ENCODE results near the gene IL2RA. TPM values are rescaled to one million over a fixed set of nuclear protein-coding genes. Genes with fewer than 3 reads are reported as not detected.
A peak's percentile ranks its signal among the peaks of the same experiment; 100 is the strongest.
"Not testable (repeated sequence)": the region's sequence is repeated elsewhere in the genome, so short reads cannot be mapped to it uniquely, and the experiment has no call there.

The IL2RA gene
- polyA plus RNA-seq (ENCODE audit: insufficient read length), result 0.05 TPM
- long read RNA-seq, donor 1, result 0 reads
- long read RNA-seq, donor 2, result 0 reads
- long read RNA-seq, donor 3, result 0 reads
- long read RNA-seq, donor 4, result 0 reads
- long read RNA-seq, donor 5, result 0 reads
- long read RNA-seq, donor 6, result 0 reads
- long read RNA-seq, donor 7, result 0 reads
- long read RNA-seq, donor 8, result 0 reads

GRCh38 chr10:6062101-6062771, at the start of gene IL2RA:
IL2RA (minus strand) TSS chr10:6062367; CDS start chr10:6062151, 216 bp downstream.
- DNase-seq, result no peak

DNA sequence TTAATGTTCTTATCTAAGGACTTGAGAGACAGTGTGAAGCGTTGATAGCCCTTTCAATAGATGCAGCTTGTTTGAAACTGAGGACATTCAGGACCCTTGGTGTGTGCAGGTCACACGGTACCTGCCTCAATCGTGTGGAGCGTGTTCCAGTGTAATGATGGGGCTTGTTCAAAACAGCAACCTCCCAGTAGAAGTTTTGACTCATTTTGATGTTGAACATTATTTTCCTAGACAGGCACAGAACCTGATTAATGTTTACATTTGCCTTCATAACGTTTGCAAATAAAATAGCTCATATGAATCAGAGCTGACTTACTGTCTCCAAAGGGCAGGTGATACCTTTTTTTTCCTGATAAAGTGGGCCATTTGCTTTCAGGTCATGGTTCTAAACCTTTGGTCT, 48.0 kb upstream of the IL2RA start:
- no peak for DNase-seq

GRCh38 chr10:6109444-6109775, 47.2 kb upstream of the IL2RA start:
- no peak for DNase-seq

DNA sequence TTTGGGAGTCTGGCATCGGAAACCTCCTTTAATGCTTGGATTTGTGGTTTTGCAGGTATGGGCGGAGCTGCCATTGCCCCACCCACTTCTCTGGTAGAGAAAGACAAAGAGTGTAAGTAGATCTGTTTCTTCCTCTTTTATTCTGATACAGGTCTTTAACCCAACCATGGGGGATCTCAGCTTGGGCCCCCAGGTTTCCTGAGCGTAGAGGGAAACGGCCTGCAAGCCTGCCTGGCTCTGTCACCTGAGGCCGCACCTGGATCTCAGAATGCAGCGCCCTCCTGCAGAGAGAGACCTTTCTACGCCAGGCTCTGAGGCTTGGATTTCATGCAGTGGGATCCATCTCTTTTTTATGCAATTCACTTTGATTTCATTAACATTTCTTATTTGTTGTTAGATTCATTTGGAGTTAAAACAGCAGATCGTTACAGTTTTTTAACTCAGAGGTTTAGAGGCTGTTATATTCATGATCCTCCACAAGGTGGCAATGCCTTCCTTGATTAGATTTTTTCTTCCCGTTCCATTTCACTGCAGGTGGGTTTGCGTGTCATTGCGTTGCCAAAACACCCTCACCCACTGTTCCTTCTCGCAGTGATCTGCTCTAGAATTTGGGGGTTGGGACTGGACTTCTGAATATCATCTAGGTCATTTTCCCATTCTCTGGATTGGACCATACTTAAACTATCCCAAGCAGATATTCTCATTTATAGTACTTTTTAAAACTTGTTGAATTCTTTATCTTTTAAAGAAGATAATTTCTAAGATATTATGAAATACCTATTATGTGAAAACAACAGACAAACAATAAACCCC, 46.7 kb upstream of the IL2RA start:
- DNase-seq, result no peak

- no peak for DNase-seq
Observed at GRCh38 chr10:6108072-6108471, 45.9 kb upstream of the IL2RA start.

- not testable (repeated sequence) for DNase-seq
Observed at GRCh38 chr10:6107616-6108015, 45.4 kb upstream of the IL2RA start.

- no peak for DNase-seq
Observed at GRCh38 chr10:6103591-6103990, 41.4 kb upstream of the IL2RA start.

DNA sequence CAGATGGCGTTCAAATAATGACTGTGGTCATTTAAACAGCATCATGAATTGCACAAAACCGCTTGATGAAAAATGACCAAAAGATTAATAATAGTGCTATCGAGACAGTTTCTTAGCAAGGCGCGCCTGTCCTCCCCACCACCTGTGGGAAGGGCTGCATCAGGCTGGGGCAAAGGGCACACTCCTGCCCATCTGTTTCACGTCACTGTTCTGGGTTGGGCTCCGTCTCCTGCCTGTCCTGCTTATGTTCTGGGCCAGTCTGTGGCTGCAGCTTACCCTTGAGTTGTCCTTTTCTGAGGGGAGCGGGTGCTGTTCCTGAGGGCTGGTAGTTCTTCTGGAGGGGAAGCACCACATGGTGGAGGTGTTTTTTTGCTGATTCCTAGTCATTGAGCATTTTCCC, 40.0 kb upstream of the IL2RA start:
- DNase-seq, result no peak

- no peak for DNase-seq
Observed at GRCh38 chr10:6101181-6101580, 39.0 kb upstream of the IL2RA start.

- no peak for DNase-seq
Observed at GRCh38 chr10:6100370-6100769, 38.2 kb upstream of the IL2RA start.

GRCh38 chr10:6098156-6098555, 36.0 kb upstream of the IL2RA start:
- DNase-seq, result no peak

DNA sequence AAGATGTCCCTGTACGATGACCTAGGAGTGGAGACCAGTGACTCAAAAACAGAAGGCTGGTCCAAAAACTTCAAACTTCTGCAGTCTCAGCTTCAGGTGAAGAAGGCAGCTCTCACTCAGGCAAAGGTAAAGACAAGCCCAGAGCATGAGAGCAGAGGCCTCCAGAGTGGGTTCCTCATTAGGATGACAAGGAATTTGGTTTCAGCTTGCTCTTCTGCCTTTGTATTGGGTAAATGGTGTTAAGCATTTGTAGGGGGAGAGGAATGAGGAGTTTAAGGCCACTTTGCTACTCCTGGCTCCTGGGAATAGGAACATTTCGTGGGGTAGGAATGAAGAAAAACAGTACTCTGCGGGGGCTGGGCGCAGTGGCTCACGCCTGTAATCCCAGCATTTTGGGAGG, 34.9 kb upstream of the IL2RA start:
- no peak for DNase-seq

- no peak for DNase-seq
Observed at GRCh38 chr10:6095810-6096570, 33.8 kb upstream of the IL2RA start.

GRCh38 chr10:6092731-6093130, 30.6 kb upstream of the IL2RA start:
- DNase-seq, result no peak

DNA sequence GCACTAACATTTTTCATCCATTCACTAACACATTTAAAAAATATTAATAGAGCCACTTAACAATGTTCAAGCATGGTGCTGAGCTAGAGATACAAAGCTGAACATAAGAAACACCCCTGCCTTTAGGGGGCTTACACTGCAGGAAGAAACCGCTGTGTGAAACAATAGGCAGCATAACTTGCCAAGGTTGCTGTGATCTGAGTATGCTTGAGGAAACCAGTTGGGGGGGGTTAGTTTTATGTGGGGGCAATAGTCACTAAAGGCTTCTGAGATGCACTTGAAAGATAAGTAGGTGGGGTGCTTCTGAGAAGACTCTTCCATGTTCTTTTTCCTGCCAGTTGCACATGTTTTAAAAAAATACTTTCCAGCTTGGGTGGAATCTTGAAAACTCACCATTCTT, 29.5 kb upstream of the IL2RA start:
- no peak for DNase-seq

GRCh38 chr10:6089334-6090219, 27.4 kb upstream of the IL2RA start:
- no peak for DNase-seq

DNA sequence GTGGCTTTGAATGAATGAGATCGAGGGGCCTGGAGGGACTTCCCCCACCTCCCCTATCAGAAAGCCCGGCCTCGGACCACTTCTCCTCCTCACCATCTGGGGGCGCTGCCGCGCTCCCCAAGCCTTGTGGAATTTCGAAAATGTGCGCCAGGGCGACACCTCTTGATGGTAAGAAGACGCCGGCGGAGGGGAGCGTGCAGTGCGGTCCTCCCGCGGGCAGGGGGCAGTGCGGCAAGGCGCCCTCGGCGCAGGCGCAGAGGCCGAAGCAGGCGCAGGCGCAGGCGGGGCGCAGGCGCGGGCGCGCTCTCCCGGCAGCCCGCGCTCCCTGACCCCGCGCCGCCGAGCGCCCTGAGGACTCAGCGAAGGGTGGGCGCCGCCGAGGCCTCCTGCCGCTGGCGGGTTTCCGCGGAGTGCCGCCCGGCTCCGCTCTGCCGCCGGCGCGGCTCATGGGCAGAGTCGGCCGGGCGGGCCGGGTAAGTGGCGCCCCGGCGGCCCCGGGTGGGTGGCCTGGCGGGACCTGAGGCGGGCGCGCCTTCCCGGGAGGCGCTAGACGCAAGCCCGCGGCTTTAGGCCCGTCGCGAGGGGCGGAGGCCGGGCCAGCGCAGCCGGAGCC, 26.7 kb upstream of the IL2RA start, which contains the start of gene RBM17:
Gene RBM17 (plus strand): TSS at position 314 of the 613 bp plus-strand sequence. CDS start 8,032 bp downstream, outside the sequence.
- DNase-seq, result peak; percentile 97

GRCh38 chr10:6086375-6087233, 24.4 kb upstream of the IL2RA start:
- DNase-seq, result peak; percentile 90

- no peak for DNase-seq
Observed at GRCh38 chr10:6083523-6084475, 21.6 kb upstream of the IL2RA start.

Measured in left kidney (tissue), 8 donors.